ENCODE measurements around the gene RBBP8NL.

DNA sequence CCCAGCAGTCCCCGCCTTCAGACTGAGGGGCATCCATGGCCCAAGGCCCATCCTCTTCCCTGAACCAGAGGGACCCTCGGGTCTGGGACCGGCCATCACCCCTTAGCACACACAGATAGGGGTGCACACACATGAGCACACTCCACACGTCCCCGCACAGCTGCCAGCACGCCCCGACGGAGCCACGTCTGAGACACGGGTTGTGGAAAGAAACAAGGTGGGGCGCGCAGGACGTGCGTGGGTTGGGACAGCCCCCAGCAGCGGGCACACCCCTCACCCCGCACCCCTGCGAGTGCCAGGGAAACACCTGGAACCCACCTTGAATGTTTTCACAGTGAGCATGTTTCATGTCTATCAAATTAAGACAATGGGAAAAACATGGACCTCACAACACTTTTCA is 42.0 kb upstream of the RBBP8NL start:
- TF ChIP-seq, protein P1, sequence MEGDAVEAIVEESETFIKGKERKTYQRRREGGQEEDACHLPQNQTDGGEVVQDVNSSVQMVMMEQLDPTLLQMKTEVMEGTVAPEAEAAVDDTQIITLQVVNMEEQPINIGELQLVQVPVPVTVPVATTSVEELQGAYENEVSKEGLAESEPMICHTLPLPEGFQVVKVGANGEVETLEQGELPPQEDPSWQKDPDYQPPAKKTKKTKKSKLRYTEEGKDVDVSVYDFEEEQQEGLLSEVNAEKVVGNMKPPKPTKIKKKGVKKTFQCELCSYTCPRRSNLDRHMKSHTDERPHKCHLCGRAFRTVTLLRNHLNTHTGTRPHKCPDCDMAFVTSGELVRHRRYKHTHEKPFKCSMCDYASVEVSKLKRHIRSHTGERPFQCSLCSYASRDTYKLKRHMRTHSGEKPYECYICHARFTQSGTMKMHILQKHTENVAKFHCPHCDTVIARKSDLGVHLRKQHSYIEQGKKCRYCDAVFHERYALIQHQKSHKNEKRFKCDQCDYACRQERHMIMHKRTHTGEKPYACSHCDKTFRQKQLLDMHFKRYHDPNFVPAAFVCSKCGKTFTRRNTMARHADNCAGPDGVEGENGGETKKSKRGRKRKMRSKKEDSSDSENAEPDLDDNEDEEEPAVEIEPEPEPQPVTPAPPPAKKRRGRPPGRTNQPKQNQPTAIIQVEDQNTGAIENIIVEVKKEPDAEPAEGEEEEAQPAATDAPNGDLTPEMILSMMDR (conservative IDR thresholded peaks at IDR 0.05), result no peak
- TF ChIP-seq EZH2 (IDR thresholded peaks at IDR 0.05; ENCODE audit: low read depth), result no peak

Measured in PC-9 (cell line).